Coronary artery (tissue), 2 donors: Measurements from ENCODE around the gene ACO1.

ENCODE experiments used
- DNase-seq: peaks from one replicate; pipeline ENCODE4 v3.0.0-alpha.2; 2017; ENCODE audit warnings: low spot score
- H3K27ac ChIP-seq, 2 donors: fragments of 200-600 bp; sonication (generic); one replicate each; pipeline ENCODE4 v1.5.1; 2016 to 2019
- H3K4me3 ChIP-seq: fragments of 200-600 bp; sonication (generic); 2 replicates; pipeline ENCODE4 v1.5.1; 2016; ENCODE audit warnings: mild to moderate bottlenecking, moderate library complexity
- TF ChIP-seq, protein P1 (sequence below): fragments of 200-600 bp; sonication (generic); IDR thresholded peaks from one replicate; pipeline ENCODE4 v1.5.1; 2019; ENCODE audit warnings: antibody characterized with exemption

ACO1 gene

GRCh38 chr9:32430720-32431119, 46.3 kb downstream of the ACO1 start:
- TF ChIP-seq, protein P1, sequence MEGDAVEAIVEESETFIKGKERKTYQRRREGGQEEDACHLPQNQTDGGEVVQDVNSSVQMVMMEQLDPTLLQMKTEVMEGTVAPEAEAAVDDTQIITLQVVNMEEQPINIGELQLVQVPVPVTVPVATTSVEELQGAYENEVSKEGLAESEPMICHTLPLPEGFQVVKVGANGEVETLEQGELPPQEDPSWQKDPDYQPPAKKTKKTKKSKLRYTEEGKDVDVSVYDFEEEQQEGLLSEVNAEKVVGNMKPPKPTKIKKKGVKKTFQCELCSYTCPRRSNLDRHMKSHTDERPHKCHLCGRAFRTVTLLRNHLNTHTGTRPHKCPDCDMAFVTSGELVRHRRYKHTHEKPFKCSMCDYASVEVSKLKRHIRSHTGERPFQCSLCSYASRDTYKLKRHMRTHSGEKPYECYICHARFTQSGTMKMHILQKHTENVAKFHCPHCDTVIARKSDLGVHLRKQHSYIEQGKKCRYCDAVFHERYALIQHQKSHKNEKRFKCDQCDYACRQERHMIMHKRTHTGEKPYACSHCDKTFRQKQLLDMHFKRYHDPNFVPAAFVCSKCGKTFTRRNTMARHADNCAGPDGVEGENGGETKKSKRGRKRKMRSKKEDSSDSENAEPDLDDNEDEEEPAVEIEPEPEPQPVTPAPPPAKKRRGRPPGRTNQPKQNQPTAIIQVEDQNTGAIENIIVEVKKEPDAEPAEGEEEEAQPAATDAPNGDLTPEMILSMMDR = no peak
- peak overlapping the region; percentile 11 to 47 for H3K27ac ChIP-seq
- DNase-seq = no peak

GRCh38 chr9:32431196-32431595, 46.8 kb downstream of the ACO1 start:
- no peak overlapping the region for H3K4me3 ChIP-seq
- DNase-seq = no peak
- H3K27ac ChIP-seq = peak overlapping the region; percentile 11 to 47
- TF ChIP-seq, protein P1 = no peak

More at GRCh38 chr9:32430720-32431119, 46.3 kb downstream of the ACO1 start:
- H3K4me3 ChIP-seq = no peak overlapping the region

GRCh38 chr9:32431940-32432555, 47.6 kb downstream of the ACO1 start:
- TF ChIP-seq, protein P1 = peak; percentile 45
- Histone ChIP-seq H3K27ac (no peak overlapping the region), H3K4me3 (no peak overlapping the region)
- no peak for DNase-seq

DNA sequence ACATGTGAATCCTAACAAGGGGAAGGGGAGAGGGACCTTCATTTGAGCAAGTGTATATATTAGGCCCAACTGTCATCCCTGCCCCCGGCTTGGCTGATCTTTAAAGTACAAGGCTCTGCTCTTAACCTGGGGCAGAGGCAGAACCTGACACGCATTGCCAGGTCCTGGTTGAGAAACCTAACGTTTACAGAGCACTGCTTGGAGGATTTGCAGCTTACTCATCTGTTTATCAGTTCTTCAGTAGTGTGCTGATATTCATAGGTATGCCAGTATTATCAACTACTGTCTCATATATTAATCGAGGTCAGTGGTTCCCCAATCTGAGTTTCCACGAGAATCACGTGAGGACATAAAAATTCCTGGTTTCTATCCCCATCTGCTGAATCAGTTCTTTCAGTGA, 50.4 kb downstream of the ACO1 start:
- Histone ChIP-seq H3K27ac (no peak overlapping the region), H3K4me3 (no peak overlapping the region)
- no peak for DNase-seq
- TF ChIP-seq, protein P1 = no peak

DNA sequence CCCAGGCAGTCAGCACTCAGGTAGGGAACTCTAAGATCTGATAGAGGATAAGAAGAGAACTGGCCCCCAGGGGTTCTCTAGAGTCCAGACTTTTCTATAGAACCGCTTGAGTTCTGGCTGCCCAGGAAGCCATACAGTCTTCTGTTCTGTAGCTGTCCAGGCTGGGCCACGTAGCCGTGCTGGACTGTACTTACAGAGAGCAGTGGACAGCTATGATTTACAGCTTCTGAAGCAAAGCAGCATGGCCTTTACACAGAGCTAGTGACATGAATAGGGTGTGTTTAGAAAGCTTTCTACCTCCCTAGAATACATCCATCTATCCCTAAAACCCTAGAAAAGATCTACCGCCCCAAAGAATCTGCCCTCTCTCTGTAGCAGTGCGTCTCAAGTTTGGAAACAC, 57.2 kb downstream of the ACO1 start:
- TF ChIP-seq, protein P1 = no peak
- H3K4me3 ChIP-seq = no peak overlapping the region
- H3K27ac ChIP-seq = no peak overlapping the region
- no peak for DNase-seq

DNA sequence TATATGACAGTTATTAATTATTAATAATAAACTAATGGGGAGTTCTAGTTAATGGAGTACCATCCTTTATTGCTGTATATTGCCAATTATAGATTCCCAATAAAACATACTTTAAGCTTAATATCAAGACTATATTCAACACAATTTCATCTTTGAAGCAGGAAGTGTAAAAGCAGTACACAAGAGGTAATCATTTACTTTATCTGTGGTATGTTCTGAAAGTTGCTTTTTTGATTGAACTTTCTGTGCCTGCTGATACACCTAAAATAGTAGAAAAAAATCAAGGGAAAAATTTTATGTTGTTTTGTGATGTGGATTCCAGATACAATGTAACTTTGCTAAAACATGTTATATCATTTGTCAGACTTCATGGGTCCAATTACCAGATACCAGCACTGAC, 58.0 kb downstream of the ACO1 start:
- TF ChIP-seq, protein P1 = no peak
- Histone ChIP-seq H3K27ac (no peak overlapping the region), H3K4me3 (no peak overlapping the region)
- DNase-seq = no peak

DNA sequence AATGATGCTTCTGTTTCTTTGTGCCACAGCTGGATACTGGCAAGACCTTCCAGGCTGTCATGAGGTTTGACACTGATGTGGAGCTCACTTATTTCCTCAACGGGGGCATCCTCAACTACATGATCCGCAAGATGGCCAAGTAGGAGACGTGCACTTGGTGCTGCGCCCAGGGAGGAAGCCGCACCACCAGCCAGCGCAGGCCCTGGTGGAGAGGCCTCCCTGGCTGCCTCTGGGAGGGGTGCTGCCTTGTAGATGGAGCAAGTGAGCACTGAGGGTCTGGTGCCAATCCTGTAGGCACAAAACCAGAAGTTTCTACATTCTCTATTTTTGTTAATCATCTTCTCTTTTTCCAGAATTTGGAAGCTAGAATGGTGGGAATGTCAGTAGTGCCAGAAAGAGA, 65.5 kb downstream of the ACO1 start:
- Histone ChIP-seq H3K27ac (no peak overlapping the region), H3K4me3 (no peak overlapping the region)
- TF ChIP-seq, protein P1 = no peak
- no peak for DNase-seq
